Ascending aorta (tissue), 2 donors: Measurements from ENCODE around the gene DOCK3. TPM values are rescaled to one million over a fixed set of nuclear protein-coding genes. Genes with fewer than 3 reads are reported as not detected.
A peak's percentile ranks its signal among the peaks of the same experiment; 100 is the strongest.

ENCODE experiments used
- DNase-seq, 2 donors: peaks; one replicate each; pipeline ENCODE4 v3.0.0-alpha.2; 2019; ENCODE audit warnings: low spot score in 2 of 2
- H3K27ac ChIP-seq, 2 donors: fragments of 200-600 bp; sonication (generic); one replicate each; pipeline ENCODE4 v1.5.1; 2016 to 2017; ENCODE audit warnings: mild to moderate bottlenecking in 1 of 2
- H3K27me3 ChIP-seq: fragments of 200-600 bp; sonication (generic); one replicate; pipeline ENCODE4 v1.5.1; 2017
- H3K36me3 ChIP-seq, 2 donors: fragments of 200-600 bp; sonication (generic); one replicate each; pipeline ENCODE4 v1.5.1; 2016
- H3K4me1 ChIP-seq, 2 donors: fragments of 200-600 bp; sonication (generic); one replicate each; pipeline ENCODE4 v1.5.1; 2016 to 2017; ENCODE audit warnings: mild to moderate bottlenecking in 1 of 2
- H3K4me3 ChIP-seq, 2 donors: fragments of 200-600 bp; sonication (generic); one replicate each; pipeline ENCODE4 v1.5.1; 2016 to 2017; ENCODE audit warnings: mild to moderate bottlenecking in 1 of 2
- H3K9me3 ChIP-seq, 2 donors: fragments of 200-600 bp; sonication (generic); one replicate each; pipeline ENCODE4 v1.5.1; 2016
- CTCF ChIP-seq, 3 experiments: fragments of 200-600 bp in 2 of 3; fragments of 450-650 bp in 1 of 3; sonication (generic) in 2 of 3; IDR thresholded peaks; one replicate each; pipeline ENCODE4 v1.5.1; 2016 to 2019; ENCODE audit warnings: antibody characterized with exemption in 3 of 3, mild to moderate bottlenecking in 1 of 3, moderate library complexity in 1 of 3
- intact Hi-C: fragments of 100-400 bp; cut with DNase I; formaldehyde crosslinking; loops from one replicate; pipeline ENCODE4 v1.15.1; 2023
- total RNA-seq: library from RNA; depleted of rRNA; stranded (reverse); fragments of >200 nt; gene quantifications from one replicate; pipeline ENCODE4 v1.1.0, GENCODE V29; 2016

Gene DOCK3
- total RNA-seq, 1 donor from 2014 or later, result 3.9 TPM

- no peak for TF ChIP-seq CTCF (IDR thresholded peaks at IDR 0.05)
- Histone ChIP-seq H3K9me3 (no peaks in the 10 kb centered on the region), H3K27ac (no peak overlapping the region), H3K36me3 (peaks cover 0 to 7% of the 10 kb centered on the region in 2 donors), H3K4me3 (no peak overlapping the region), H3K27me3 (no peaks in the 10 kb centered on the region), H3K4me1 (no peaks in the 10 kb centered on the region)
- intact Hi-C loops, result no loop called here
- DNase-seq, result no peak
Measured at GRCh38 chr3:50637011-50637410, 37.7 kb upstream of the DOCK3 start.

GRCh38 chr3:50637945-50638344, 36.8 kb upstream of the DOCK3 start:
- H3K27me3 ChIP-seq, result no peaks in the 10 kb centered on the region
- no peak overlapping the region for H3K4me3 ChIP-seq
- H3K36me3 ChIP-seq, result peaks cover 7% of the 10 kb centered on the region in 2 donors
- no peak for DNase-seq
- TF ChIP-seq CTCF (IDR thresholded peaks at IDR 0.05), result no peak
- intact Hi-C loops, result no loop called here
- no peak overlapping the region for H3K27ac ChIP-seq
- no peaks in the 10 kb centered on the region for H3K9me3 ChIP-seq
- no peaks in the 10 kb centered on the region for H3K4me1 ChIP-seq

- Histone ChIP-seq H3K27ac (no peak overlapping the region), H3K9me3 (no peaks in the 10 kb centered on the region), H3K27me3 (no peaks in the 10 kb centered on the region), H3K36me3 (peaks cover 7 to 13% of the 10 kb centered on the region in 2 donors), H3K4me3 (no peak overlapping the region), H3K4me1 (peaks cover 0 to 3% of the 10 kb centered on the region in 2 donors)
- TF ChIP-seq CTCF (IDR thresholded peaks at IDR 0.05), result no peak
- DNase-seq, result no peak
- intact Hi-C loops, result no loop called here
Measured at GRCh38 chr3:50639055-50639494, 35.7 kb upstream of the DOCK3 start.

- DNase-seq, result no peak
- Histone ChIP-seq H3K9me3 (no peaks in the 10 kb centered on the region), H3K27me3 (no peaks in the 10 kb centered on the region), H3K27ac (no peak overlapping the region), H3K4me3 (no peak overlapping the region), H3K36me3 (peaks cover 7 to 33% of the 10 kb centered on the region in 2 donors), H3K4me1 (peaks cover 0 to 9% of the 10 kb centered on the region in 2 donors)
- intact Hi-C loops, result no loop called here
- TF ChIP-seq CTCF (IDR thresholded peaks at IDR 0.05), result no peak
Measured at GRCh38 chr3:50642382-50642781, 32.3 kb upstream of the DOCK3 start.

- Histone ChIP-seq H3K4me3 (no peak overlapping the region), H3K27ac (peak overlapping the region in 1 of 2 donors; percentile 4), H3K9me3 (no peaks in the 10 kb centered on the region), H3K27me3 (no peaks in the 10 kb centered on the region), H3K36me3 (peaks cover 7 to 33% of the 10 kb centered on the region in 2 donors), H3K4me1 (peaks cover 0 to 13% of the 10 kb centered on the region in 2 donors)
- no peak for TF ChIP-seq CTCF (IDR thresholded peaks at IDR 0.05)
- intact Hi-C loops, result no loop called here
- no peak for DNase-seq
Measured at GRCh38 chr3:50644561-50644960, 30.2 kb upstream of the DOCK3 start.

GRCh38 chr3:50645378-50645777, 29.3 kb upstream of the DOCK3 start:
- Histone ChIP-seq H3K27ac (no peak overlapping the region), H3K4me1 (peaks cover 0 to 16% of the 10 kb centered on the region in 2 donors), H3K27me3 (no peaks in the 10 kb centered on the region), H3K4me3 (no peak overlapping the region), H3K9me3 (no peaks in the 10 kb centered on the region), H3K36me3 (peaks cover 6 to 33% of the 10 kb centered on the region in 2 donors)
- intact Hi-C loops, result no loop called here
- no peak for TF ChIP-seq CTCF (IDR thresholded peaks at IDR 0.05)
- no peak for DNase-seq
